Femur (tissue), 1 donor: ENCODE results near the gene ZNF862.

Source experiments
- DNase-seq: peaks from one replicate; pipeline ENCODE4 v3.0.0-alpha.2; 2017

The ZNF862 gene

GRCh38 chr7:149867762-149868622, 29.8 kb downstream of the ZNF862 start:
- no peak for DNase-seq

GRCh38 chr7:149868623-149869290, 30.6 kb downstream of the ZNF862 start:
- no peak for DNase-seq

- no peak for DNase-seq
These were observed 31.1 kb downstream of the ZNF862 start for GRCh38 chr7:149869291-149869650.

- DNase-seq, result no peak
These were observed 31.7 kb downstream of the ZNF862 start for GRCh38 chr7:149869867-149870266.

GRCh38 chr7:149870274-149870673, 32.1 kb downstream of the ZNF862 start:
- peak; percentile 7 for DNase-seq

- DNase-seq, result no peak
These were observed 32.7 kb downstream of the ZNF862 start for GRCh38 chr7:149870701-149871483.

- DNase-seq, result no peak
These were observed 33.4 kb downstream of the ZNF862 start for GRCh38 chr7:149871576-149871975.

- DNase-seq, result peak; percentile 86
These were observed 34.4 kb downstream of the ZNF862 start for GRCh38 chr7:149872419-149873073.

- DNase-seq, result peak; percentile 96
These were observed 35.1 kb downstream of the ZNF862 start, which contains the start of gene ATP6V0E2 for GRCh38 chr7:149873074-149873969. Gene ATP6V0E2, plus strand, starts transcription at chr7:149873969. Its CDS starts 97 bp downstream, at chr7:149874066.

- DNase-seq, result no peak
These were observed 35.9 kb downstream of the ZNF862 start for GRCh38 chr7:149873970-149874643.

GRCh38 chr7:149874644-149875028, 36.5 kb downstream of the ZNF862 start:
- peak; percentile 7 for DNase-seq

GRCh38 chr7:149875396-149875795, 37.2 kb downstream of the ZNF862 start:
- no peak for DNase-seq

GRCh38 chr7:149877890-149878522, 39.8 kb downstream of the ZNF862 start:
- DNase-seq, result no peak

GRCh38 chr7:149878523-149878921, 40.3 kb downstream of the ZNF862 start:
- DNase-seq, result no peak

- DNase-seq, result peak; percentile 13
These were observed 41.1 kb downstream of the ZNF862 start for GRCh38 chr7:149879271-149879743.

- peak; percentile 15 for DNase-seq
These were observed 41.8 kb downstream of the ZNF862 start for GRCh38 chr7:149879766-149880637.

GRCh38 chr7:149880638-149881311, 42.6 kb downstream of the ZNF862 start:
- DNase-seq, result no peak

GRCh38 chr7:149881328-149882247, 43.4 kb downstream of the ZNF862 start:
- DNase-seq, result peak; percentile 14
